Measurements from ENCODE around the gene MRPL38.

- TF ChIP-seq, protein P1, sequence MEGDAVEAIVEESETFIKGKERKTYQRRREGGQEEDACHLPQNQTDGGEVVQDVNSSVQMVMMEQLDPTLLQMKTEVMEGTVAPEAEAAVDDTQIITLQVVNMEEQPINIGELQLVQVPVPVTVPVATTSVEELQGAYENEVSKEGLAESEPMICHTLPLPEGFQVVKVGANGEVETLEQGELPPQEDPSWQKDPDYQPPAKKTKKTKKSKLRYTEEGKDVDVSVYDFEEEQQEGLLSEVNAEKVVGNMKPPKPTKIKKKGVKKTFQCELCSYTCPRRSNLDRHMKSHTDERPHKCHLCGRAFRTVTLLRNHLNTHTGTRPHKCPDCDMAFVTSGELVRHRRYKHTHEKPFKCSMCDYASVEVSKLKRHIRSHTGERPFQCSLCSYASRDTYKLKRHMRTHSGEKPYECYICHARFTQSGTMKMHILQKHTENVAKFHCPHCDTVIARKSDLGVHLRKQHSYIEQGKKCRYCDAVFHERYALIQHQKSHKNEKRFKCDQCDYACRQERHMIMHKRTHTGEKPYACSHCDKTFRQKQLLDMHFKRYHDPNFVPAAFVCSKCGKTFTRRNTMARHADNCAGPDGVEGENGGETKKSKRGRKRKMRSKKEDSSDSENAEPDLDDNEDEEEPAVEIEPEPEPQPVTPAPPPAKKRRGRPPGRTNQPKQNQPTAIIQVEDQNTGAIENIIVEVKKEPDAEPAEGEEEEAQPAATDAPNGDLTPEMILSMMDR (IDR thresholded peaks at IDR 0.05; ENCODE audit: insufficient read depth, low read depth, low read length), result no peak
- TF ChIP-seq EZH2 (IDR thresholded peaks at IDR 0.05; ENCODE audit: insufficient read depth, low read length), result no peak
Observed at GRCh38 chr17:75940727-75941441, 36.2 kb upstream of the MRPL38 start, which contains the start of gene FBF1.

Data from astrocyte (in vitro differentiated cells and primary cell).